IMR-90 (cell line): Measurements from ENCODE around the gene CDHR2. TPM values are rescaled to one million over a fixed set of nuclear protein-coding genes. Genes with fewer than 3 reads are reported as not detected.
A peak's percentile ranks its signal among the peaks of the same experiment; 100 is the strongest.

Experiments used
- ATAC-seq: fragments of 200-7000 bp; cut with Tn5 transposase; 2 replicates; pipeline ENCODE4 v1.9.1; 2020; ENCODE audit warnings: low read depth, mild to moderate bottlenecking, moderate library complexity
- BruUV-seq: library from RNA; stranded (reverse); fragments of 400-500 nt; replicated peaks from 2 replicates; lab custom pipeline; 2021; lab: Mats Ljungman, UMichigan
- CTCF ChIA-PET: fragments of 300-600 bp; formaldehyde crosslinking; extraction: SDS; loops from one replicate; lab custom pipeline; 2021; ENCODE audit warnings: antibody characterized with exemption; lab: Yijun Ruan, JAX
- POLR2A ChIA-PET: fragments of 300-600 bp; sonication (Branson Sonifier 250); formaldehyde crosslinking; loops from one replicate; lab custom pipeline; 2022; ENCODE audit warnings: antibody characterized with exemption; ENCODE audit not compliant: unreplicated experiment; lab: Charles Lee
- DNase-seq: peaks from one replicate; pipeline ENCODE4 v3.0.0; 2013
- H2AFZ ChIP-seq: replicated peaks from 2 replicates; pipeline ENCODE3; 2013; ENCODE audit warnings: low read length, mild to moderate bottlenecking; ENCODE audit not compliant: poor library complexity
- H2AK5ac ChIP-seq: 2 replicates; pipeline ENCODE4 v1.6.1; 2013; ENCODE audit warnings: low read depth, low read length, inconsistent platforms
- H2AK9ac ChIP-seq: replicated peaks from 2 replicates; pipeline ENCODE3; 2013; ENCODE audit warnings: mild to moderate bottlenecking, low read depth, low read length, moderate library complexity; ENCODE audit not compliant: poor library complexity
- H2BK120ac ChIP-seq: 2 replicates; pipeline ENCODE4 v1.6.1; 2013; ENCODE audit warnings: low read depth, low read length, inconsistent platforms
- H2BK15ac ChIP-seq: 3 replicates; pipeline ENCODE4 v1.6.1; 2013; ENCODE audit warnings: low read depth, low read length, inconsistent platforms
- H2BK20ac ChIP-seq: 2 replicates; pipeline ENCODE4 v1.6.1; 2013; ENCODE audit warnings: low read depth, mild to moderate bottlenecking, inconsistent platforms, low read length, moderate library complexity
- H2BK5ac ChIP-seq: 2 replicates; pipeline ENCODE4 v1.6.1; 2013; ENCODE audit warnings: mild to moderate bottlenecking, low read depth, low read length, inconsistent platforms; ENCODE audit not compliant: poor library complexity, severe bottlenecking
- H3K14ac ChIP-seq: replicated peaks from 2 replicates; pipeline ENCODE4 v1.6.1; 2013; ENCODE audit warnings: low read depth, low read length, inconsistent platforms
- H3K18ac ChIP-seq: 2 replicates; pipeline ENCODE4 v1.6.1; 2013; ENCODE audit warnings: low read depth, low read length, control low read depth
- H3K23ac ChIP-seq: 2 replicates; pipeline ENCODE4 v1.6.1; 2013; ENCODE audit warnings: low read depth, low read length, inconsistent platforms
- H3K27ac ChIP-seq: 2 replicates; pipeline ENCODE4 v1.5.1; 2013; ENCODE audit warnings: mild to moderate bottlenecking, control low read depth, low read length; ENCODE audit not compliant: insufficient read depth
- H3K27me3 ChIP-seq: 2 replicates; pipeline ENCODE4 v1.6.1; 2013; ENCODE audit warnings: low read length; ENCODE audit not compliant: control insufficient read depth, insufficient read depth
- H3K36me3 ChIP-seq: 2 replicates; pipeline ENCODE4 v1.6.1; 2013; ENCODE audit warnings: low read length, mixed read lengths; ENCODE audit not compliant: control insufficient read depth, insufficient read depth
- H3K4ac ChIP-seq: 2 replicates; pipeline ENCODE4 v1.6.1; 2013; ENCODE audit warnings: low read depth, low read length, inconsistent platforms
- H3K4me1 ChIP-seq: 2 replicates; pipeline ENCODE4 v1.6.1; 2013; ENCODE audit warnings: low read length, mixed read lengths; ENCODE audit not compliant: control insufficient read depth, insufficient read depth
- H3K4me2 ChIP-seq: 2 replicates; pipeline ENCODE4 v1.6.1; 2013; ENCODE audit warnings: low read depth, mild to moderate bottlenecking, control low read depth, low read length, moderate library complexity
- H3K4me3 ChIP-seq: 2 replicates; pipeline ENCODE4 v1.5.1; 2013; ENCODE audit warnings: low read depth, mild to moderate bottlenecking, control low read depth, low read length, moderate library complexity; ENCODE audit not compliant: insufficient read depth
- H3K56ac ChIP-seq: 2 replicates; pipeline ENCODE4 v1.6.1; 2013; ENCODE audit warnings: low read length, inconsistent platforms; ENCODE audit not compliant: insufficient read depth; ENCODE audit errors: extremely low read depth
- H3K79me1 ChIP-seq, 2 experiments: 2 replicates each; pipeline ENCODE4 v1.6.1; 2013; ENCODE audit warnings: low read length in 2 of 2, inconsistent platforms in 1 of 2, low read depth in 1 of 2
- H3K9ac ChIP-seq: 2 replicates; pipeline ENCODE4 v1.6.1; 2013; ENCODE audit warnings: low read depth, low read length, control low read depth
- H3K9me1 ChIP-seq: 2 replicates; pipeline ENCODE4 v1.6.1; 2013; ENCODE audit warnings: low read length, inconsistent platforms; ENCODE audit not compliant: insufficient read depth
- H3K9me3 ChIP-seq: 2 replicates; pipeline ENCODE4 v1.6.1; 2013; ENCODE audit warnings: low read length; ENCODE audit not compliant: control insufficient read depth, insufficient read depth
- H4K20me1 ChIP-seq: 2 replicates; pipeline ENCODE4 v1.6.1; 2013; ENCODE audit warnings: low read length, inconsistent platforms; ENCODE audit not compliant: insufficient read depth
- H4K5ac ChIP-seq: 2 replicates; pipeline ENCODE4 v1.6.1; 2013; ENCODE audit warnings: mild to moderate bottlenecking, low read depth, low read length, control low read depth
- H4K8ac ChIP-seq, 2 experiments: 2 replicates each; pipeline ENCODE4 v1.6.1; 2013; ENCODE audit warnings: low read depth in 2 of 2, low read length in 2 of 2, control low read depth in 1 of 2, inconsistent platforms in 1 of 2
- H4K91ac ChIP-seq: 2 replicates; pipeline ENCODE4 v1.6.1; 2013; ENCODE audit warnings: low read depth, low read length, inconsistent platforms; ENCODE audit not compliant: insufficient read depth
- MAZ ChIP-seq: IDR thresholded peaks from 2 replicates; pipeline ENCODE4 v1.6.1; 2012; ENCODE audit warnings: low read depth, mild to moderate bottlenecking, low read length, improper control_type of control experiment, moderate library complexity, borderline replicate concordance
- RCOR1 ChIP-seq: IDR thresholded peaks from 2 replicates; pipeline ENCODE4 v1.6.1; 2012; ENCODE audit warnings: mild to moderate bottlenecking, low read length, improper control_type of control experiment; ENCODE audit not compliant: insufficient replicate concordance
- WGBS, 2 experiments: methylation state at CpG; one replicate each; pipeline versions ENCODE4 v1.1.5 to v1.1.7; 2013; ENCODE audit warnings: missing lambda C conversion rate in 2 of 2; ENCODE audit not compliant: insufficient read length in 1 of 2; ENCODE audit errors: extremely low coverage in 2 of 2; 5-methylcytosine and 5-hydroxymethylcytosine counted together
- dilution Hi-C: fragments of 300-500 bp; cut with HindIII; formaldehyde crosslinking; loops from one replicate; pipeline ENCODE4 v1.14.3; 2018; ENCODE audit warnings: low sequenced_read_pairs; ENCODE audit not compliant: unreplicated experiment
- in situ Hi-C: fragments of 300-500 bp; cut with MboI; formaldehyde crosslinking; loops from 3 replicates; pipeline ENCODE4 v1.14.3; 2019; ENCODE audit warnings: low sequenced_read_pairs, inconsistent platforms, mixed read lengths
- intact Hi-C: fragments of 100-400 bp; cut with micrococcal nuclease; formaldehyde crosslinking; loops from 2 replicates; pipeline ENCODE4 v1.10.0; 2022
- polyA plus RNA-seq, 3 experiments: library from polyadenylated mRNA; depleted of rRNA; stranded (reverse); fragments of >200 nt; gene quantifications; 2 replicates each; pipeline ENCODE4 v1.2.3, GENCODE V29; 2012; ENCODE audit warnings: low replicate concordance in 1 of 3
- total RNA-seq: library from RNA; depleted of rRNA; stranded (reverse); fragments of >200 nt; gene quantifications from 2 replicates; pipeline ENCODE4 v1.2.3, GENCODE V29; 2012

CDHR2 gene
- total and polyA plus RNA-seq, 2 of the 4 experiments (the other 2 are of a cell fraction) = not detected

- H3K9me3 ChIP-seq = no peaks in the 10 kb centered on the region
- H2BK15ac ChIP-seq = no peak overlapping the region
- no peak for DNase-seq
- CTCF ChIA-PET = no interaction called here
- in situ Hi-C loops = no loop called here
- no peaks in the 10 kb centered on the region for H3K36me3 ChIP-seq
- H3K18ac ChIP-seq = no peak overlapping the region
- no peaks in the 10 kb centered on the region for H3K27me3 ChIP-seq
- H3K9me1 ChIP-seq = peaks cover 17% of the 10 kb centered on the region
- no peak overlapping the region for H2AK9ac ChIP-seq
- TF ChIP-seq MAZ (no peak), RCOR1 (peak; percentile 31)
- H4K91ac ChIP-seq = no peak overlapping the region
- H2BK20ac ChIP-seq = no peak overlapping the region
- H3K4me1 ChIP-seq = peaks cover 3% of the 10 kb centered on the region; the same call in 1 of the 2 replicates
- BruUV-seq = no TSS peak
- H3K4ac ChIP-seq = no peak overlapping the region
- H4K8ac ChIP-seq = no peak overlapping the region
- H4K20me1 ChIP-seq = peaks cover 21% of the 10 kb centered on the region
- H3K23ac ChIP-seq = no peak overlapping the region
- no peak overlapping the region for H2AK5ac ChIP-seq
- POLR2A ChIA-PET = no interaction called here
- no peak overlapping the region for H4K5ac ChIP-seq
- no peak overlapping the region for H2BK5ac ChIP-seq
- H3K79me1 ChIP-seq = peaks cover 4 to 35% of the 10 kb centered on the region in 2 experiments
- WGBS, 2 experiments = 100% methylated on average over 1 of the region's 3 CpGs; no CpG with 5 or more reads in 1 of the 2 experiments
- no peak overlapping the region for H3K14ac ChIP-seq
- H3K9ac ChIP-seq = no peak overlapping the region
- no peak overlapping the region for H3K56ac ChIP-seq
- H3K27ac ChIP-seq = no peak overlapping the region
- H2AFZ ChIP-seq = no peak overlapping the region
- no peak overlapping the region for H3K4me3 ChIP-seq
- H3K4me2 ChIP-seq = no peak overlapping the region
- intact Hi-C loops = no loop called here
- ATAC-seq = no peak
- dilution Hi-C loops = no loop called here
- no peak overlapping the region for H2BK120ac ChIP-seq
Measured at GRCh38 chr5:176606875-176607274, 57.7 kb downstream of the CDHR2 start.
